Stimulated activated CD8-positive, alpha-beta memory T cell treated with anti-CD3 and anti-CD28 coated beads, Interleukin-2, amount 100 ng/mL, for 1 hour (primary cell): ENCODE results near the gene SIK1.
"Not testable (repeated sequence)": the region's sequence is repeated elsewhere in the genome, so short reads cannot be mapped to it uniquely, and the experiment has no call there.

Experiments used
- DNase-seq, 2 donors: peaks; one replicate each; pipeline ENCODE4 v3.0.0-alpha.2; 2020; ENCODE audit warnings: low read depth in 2 of 2

The SIK1 gene

GRCh38 chr21:43426404-43427241 lies at the start of gene SIK1:
Gene SIK1, minus strand, starts transcription at chr21:43427131. Its CDS starts 953 bp downstream, at chr21:43426178.
- not testable (repeated sequence) for DNase-seq

- DNase-seq = not testable (repeated sequence)
Measured at GRCh38 chr21:43471597-43472242, 44.8 kb upstream of the SIK1 start.

- DNase-seq = not testable (repeated sequence)
Measured at GRCh38 chr21:43469719-43470458, 43.0 kb upstream of the SIK1 start.

GRCh38 chr21:43467785-43468184 lies 40.9 kb upstream of the SIK1 start:
- no peak for DNase-seq

- not testable (repeated sequence) for DNase-seq
Measured at GRCh38 chr21:43465159-43465558, 38.2 kb upstream of the SIK1 start.

- DNase-seq = not testable (repeated sequence)
Measured at GRCh38 chr21:43463498-43464261, 36.7 kb upstream of the SIK1 start.

GRCh38 chr21:43462932-43463331 lies 36.0 kb upstream of the SIK1 start:
- DNase-seq = not testable (repeated sequence)

GRCh38 chr21:43460475-43460874 lies 33.5 kb upstream of the SIK1 start:
- DNase-seq = not testable (repeated sequence)

- not testable (repeated sequence) for DNase-seq
Measured at GRCh38 chr21:43458995-43459394, 32.1 kb upstream of the SIK1 start.

GRCh38 chr21:43456616-43457314 lies 29.8 kb upstream of the SIK1 start:
- DNase-seq = not testable (repeated sequence)

- DNase-seq = not testable (repeated sequence)
Measured at GRCh38 chr21:43455717-43456116, 28.8 kb upstream of the SIK1 start.

GRCh38 chr21:43454176-43454575 lies 27.2 kb upstream of the SIK1 start:
- DNase-seq = not testable (repeated sequence)

GRCh38 chr21:43451850-43452249 lies 24.9 kb upstream of the SIK1 start:
- not testable (repeated sequence) for DNase-seq

- not testable (repeated sequence) for DNase-seq
Measured at GRCh38 chr21:43450287-43450686, 23.4 kb upstream of the SIK1 start.

- DNase-seq = not testable (repeated sequence)
Measured at GRCh38 chr21:43447353-43447977, 20.5 kb upstream of the SIK1 start.

- not testable (repeated sequence) for DNase-seq
Measured at GRCh38 chr21:43446277-43446932, 19.5 kb upstream of the SIK1 start.

GRCh38 chr21:43444524-43444923 lies 17.6 kb upstream of the SIK1 start:
- not testable (repeated sequence) for DNase-seq

- not testable (repeated sequence) for DNase-seq
Measured at GRCh38 chr21:43442571-43442970, 15.6 kb upstream of the SIK1 start.

GRCh38 chr21:43440835-43441727 lies 14.2 kb upstream of the SIK1 start:
- not testable (repeated sequence) for DNase-seq
